GM23248 (cell line): ENCODE measurements around the gene MARCHF3.
"Not testable (repeated sequence)": the region's sequence is repeated elsewhere in the genome, so short reads cannot be mapped to it uniquely, and the experiment has no call there.

Experiments used
- EZH2 ChIP-seq: fragments of 200-600 bp; sonication (generic); IDR thresholded peaks from 2 replicates; pipeline ENCODE4 v1.6.1; 2018; ENCODE audit warnings: antibody characterized with exemption, mild to moderate bottlenecking; ENCODE audit not compliant: insufficient read depth, poor library complexity, severe bottlenecking
- EZH2phosphoT487 ChIP-seq: fragments of 200-600 bp; sonication (generic); IDR thresholded peaks from 2 replicates; pipeline ENCODE4 v1.6.1; 2018; ENCODE audit warnings: antibody characterized with exemption, moderate library complexity, mild to moderate bottlenecking, low read depth; ENCODE audit not compliant: insufficient read depth

DNA sequence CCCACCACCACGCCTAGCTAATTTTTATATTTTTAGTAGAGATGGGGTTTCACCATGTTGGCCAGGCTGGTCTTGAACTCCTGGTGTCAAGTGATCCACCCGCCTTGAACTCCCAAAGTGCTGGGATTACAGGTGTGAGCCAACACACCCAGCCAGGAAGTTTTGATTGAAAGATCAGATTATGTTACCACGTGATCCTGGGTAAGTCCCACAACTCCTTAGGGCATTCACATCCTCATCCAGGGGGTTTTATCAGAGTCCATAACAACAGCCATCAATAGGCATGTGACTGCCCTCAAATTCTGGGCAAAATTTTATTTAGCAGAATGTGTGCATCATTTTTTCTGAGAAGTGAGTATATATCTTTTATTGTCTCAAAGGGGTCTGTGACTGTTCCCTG lies 25.1 kb downstream of the MARCHF3 start:
- not testable (repeated sequence) for TF ChIP-seq EZH2, EZH2phosphoT487
